Cardiac fibroblast (primary cell): ENCODE results near the gene SLC4A9.

Experiments used
- DNase-seq, 2 donors: peaks; one replicate each; pipeline versions ENCODE4 v3.0.0 to v3.0.0-alpha.2; 2010; ENCODE audit warnings: low read depth in 2 of 2
- H3K4me3 ChIP-seq, 2 donors: replicated peaks in 1 of 2; 1 replicate in 1 of 2; 2 replicates in 1 of 2; pipeline ENCODE4 v1.5.1; 2011; ENCODE audit warnings: low read depth in 2 of 2, low read length in 2 of 2, mild to moderate bottlenecking in 2 of 2, moderate library complexity in 1 of 2
- TF ChIP-seq, protein P1 (sequence below): IDR thresholded peaks from one replicate; pipeline ENCODE4 v1.5.1; 2011; ENCODE audit warnings: low read depth, mild to moderate bottlenecking, low read length, inconsistent platforms

Gene SLC4A9

DNA sequence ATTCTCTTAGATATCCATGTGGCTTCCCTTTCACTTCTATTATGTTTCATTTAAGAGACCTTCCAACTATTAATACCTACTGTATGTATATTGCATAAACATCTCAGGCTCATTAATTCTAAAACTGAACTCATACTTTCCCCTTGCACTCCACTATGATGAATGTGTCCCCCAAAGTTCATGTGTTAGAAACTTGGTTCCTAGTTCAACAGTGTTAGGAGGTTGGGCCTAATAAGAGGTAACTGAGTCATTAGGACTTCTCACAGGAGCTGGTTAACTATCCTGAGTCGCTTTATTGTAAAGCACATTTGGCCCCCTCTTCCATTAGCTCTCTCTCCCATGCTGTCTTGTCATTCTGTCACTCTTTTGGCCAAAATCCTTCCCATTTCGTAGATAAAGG, 63.6 kb downstream of the SLC4A9 start:
- no peak for DNase-seq
- TF ChIP-seq, protein P1, sequence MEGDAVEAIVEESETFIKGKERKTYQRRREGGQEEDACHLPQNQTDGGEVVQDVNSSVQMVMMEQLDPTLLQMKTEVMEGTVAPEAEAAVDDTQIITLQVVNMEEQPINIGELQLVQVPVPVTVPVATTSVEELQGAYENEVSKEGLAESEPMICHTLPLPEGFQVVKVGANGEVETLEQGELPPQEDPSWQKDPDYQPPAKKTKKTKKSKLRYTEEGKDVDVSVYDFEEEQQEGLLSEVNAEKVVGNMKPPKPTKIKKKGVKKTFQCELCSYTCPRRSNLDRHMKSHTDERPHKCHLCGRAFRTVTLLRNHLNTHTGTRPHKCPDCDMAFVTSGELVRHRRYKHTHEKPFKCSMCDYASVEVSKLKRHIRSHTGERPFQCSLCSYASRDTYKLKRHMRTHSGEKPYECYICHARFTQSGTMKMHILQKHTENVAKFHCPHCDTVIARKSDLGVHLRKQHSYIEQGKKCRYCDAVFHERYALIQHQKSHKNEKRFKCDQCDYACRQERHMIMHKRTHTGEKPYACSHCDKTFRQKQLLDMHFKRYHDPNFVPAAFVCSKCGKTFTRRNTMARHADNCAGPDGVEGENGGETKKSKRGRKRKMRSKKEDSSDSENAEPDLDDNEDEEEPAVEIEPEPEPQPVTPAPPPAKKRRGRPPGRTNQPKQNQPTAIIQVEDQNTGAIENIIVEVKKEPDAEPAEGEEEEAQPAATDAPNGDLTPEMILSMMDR: no peak
- no peak overlapping the region for H3K4me3 ChIP-seq

DNA sequence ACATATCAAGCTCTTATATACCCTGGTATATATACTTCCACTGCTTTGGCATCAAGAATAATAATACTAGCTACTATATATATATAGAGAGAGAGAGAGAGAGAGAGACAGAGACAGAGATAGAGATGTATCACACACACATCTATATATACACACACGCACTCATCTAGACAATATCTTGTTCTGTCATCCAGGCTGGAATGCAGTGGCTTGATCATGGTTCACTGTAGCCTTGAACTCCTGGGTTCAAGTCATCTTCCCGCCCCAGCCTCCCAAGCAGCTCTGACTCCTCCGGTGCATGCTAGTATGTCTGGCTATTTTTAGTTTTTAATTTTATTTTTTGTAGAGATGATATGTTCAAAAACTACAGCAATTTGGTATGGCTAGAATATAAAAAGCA, 64.1 kb downstream of the SLC4A9 start:
- DNase-seq: peak in 1 of 2 donors; percentile 11
- H3K4me3 ChIP-seq: no peak overlapping the region
- TF ChIP-seq, protein P1: no peak
